DOHH2 (cell line): ENCODE results near the gene LY6G5B.

ENCODE experiments used
- CTCF ChIP-seq: fragments of 200-600 bp; sonication (generic); IDR thresholded peaks from one replicate; pipeline ENCODE4 v1.5.1; 2014; ENCODE audit warnings: antibody characterized with exemption, mild to moderate bottlenecking, low read depth, low read length; ENCODE audit not compliant: poor library complexity, severe bottlenecking
- EZH2phosphoT487 ChIP-seq: fragments of 200-600 bp; sonication (generic); IDR thresholded peaks from 2 replicates; pipeline ENCODE4 v1.6.1; 2017; ENCODE audit warnings: borderline replicate concordance, mild to moderate bottlenecking, antibody characterized with exemption, low read length, moderate library complexity, mixed read lengths

GRCh38 chr6:31660381-31661261, 9.2 kb upstream of the LY6G5B start, which contains the start of gene C6orf47:
- TF ChIP-seq CTCF: no peak
- TF ChIP-seq EZH2phosphoT487: no peak
